Cerebellar cortex (tissue), 1 donor: ENCODE measurements around the gene CX3CR1.
"Not testable (repeated sequence)": the region's sequence is repeated elsewhere in the genome, so short reads cannot be mapped to it uniquely, and the experiment has no call there.

ENCODE experiments used
- DNase-seq: peaks from one replicate; pipeline ENCODE4 v3.0.0-alpha.2; 2015; ENCODE audit warnings: low spot score

CX3CR1 gene

DNA sequence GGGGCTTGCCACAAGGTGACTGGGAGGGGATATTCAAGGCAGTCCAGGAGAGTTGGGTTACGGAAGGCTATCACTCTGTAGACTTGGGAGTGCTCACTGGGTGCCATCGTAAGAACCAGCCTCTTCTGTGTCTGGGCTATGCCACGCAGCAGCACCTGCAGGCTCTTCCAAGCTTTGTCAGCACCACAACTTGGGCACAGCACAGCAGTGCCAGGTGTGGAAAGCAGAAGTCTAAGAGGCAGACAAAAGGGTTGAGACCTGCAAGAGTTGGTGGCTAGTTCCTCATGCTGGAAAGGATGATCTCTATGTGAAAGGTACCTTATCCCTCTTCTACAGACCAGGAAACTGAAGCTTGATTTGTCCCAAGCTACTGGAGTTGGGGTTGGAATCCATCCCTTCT lies 15.8 kb downstream of the CX3CR1 start:
- DNase-seq, result no peak

- no peak for DNase-seq
Measured at GRCh38 chr3:39263576-39263975, 16.3 kb downstream of the CX3CR1 start.

GRCh38 chr3:39262846-39263245 lies 17.0 kb downstream of the CX3CR1 start:
- no peak for DNase-seq

GRCh38 chr3:39261726-39262125 lies 18.1 kb downstream of the CX3CR1 start:
- DNase-seq, result no peak

DNA sequence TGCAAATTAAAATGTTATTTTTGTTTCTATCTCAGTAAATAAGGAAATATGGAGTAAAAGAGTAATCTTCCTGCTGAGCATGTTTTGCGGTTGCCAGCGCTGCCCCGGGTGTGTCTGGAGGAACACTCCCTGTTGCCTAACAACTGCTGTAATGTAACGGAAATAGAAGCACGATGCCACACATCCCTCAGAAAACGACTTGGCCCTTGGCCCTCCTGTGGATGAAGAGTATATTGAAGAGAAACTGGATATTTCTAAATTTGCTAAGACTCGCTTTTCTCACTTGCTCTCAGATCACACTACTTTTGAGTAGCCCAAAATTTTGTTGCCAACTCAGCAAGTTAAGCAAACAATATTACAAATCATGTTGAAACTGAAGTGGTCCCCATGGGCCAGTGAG lies 18.9 kb downstream of the CX3CR1 start:
- peak; percentile 17 for DNase-seq

GRCh38 chr3:39260318-39260717 lies 19.5 kb downstream of the CX3CR1 start:
- DNase-seq, result no peak

GRCh38 chr3:39255503-39256325 lies 24.1 kb downstream of the CX3CR1 start:
- DNase-seq, result no peak

- no peak for DNase-seq
Measured at GRCh38 chr3:39254806-39255449, 24.9 kb downstream of the CX3CR1 start.

DNA sequence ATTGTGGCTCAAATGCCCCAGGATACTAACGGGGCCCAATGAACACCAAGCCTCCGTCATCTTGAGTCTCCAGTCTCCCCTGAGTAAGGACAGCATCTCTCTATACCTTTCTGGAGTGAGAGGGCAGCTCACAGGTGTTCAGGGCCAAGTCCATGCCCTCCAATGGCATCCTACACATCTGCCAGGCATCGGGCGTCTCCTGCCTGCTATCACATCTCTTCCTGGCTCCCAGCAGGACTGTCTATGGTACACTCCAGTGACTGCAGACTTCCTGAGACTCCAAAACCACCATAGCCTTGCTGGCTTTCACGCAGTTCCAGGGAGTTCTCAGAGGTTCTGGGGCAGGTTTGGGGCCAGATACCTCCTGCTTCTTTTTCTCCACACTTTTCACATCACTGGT lies 28.3 kb downstream of the CX3CR1 start:
- no peak for DNase-seq

DNA sequence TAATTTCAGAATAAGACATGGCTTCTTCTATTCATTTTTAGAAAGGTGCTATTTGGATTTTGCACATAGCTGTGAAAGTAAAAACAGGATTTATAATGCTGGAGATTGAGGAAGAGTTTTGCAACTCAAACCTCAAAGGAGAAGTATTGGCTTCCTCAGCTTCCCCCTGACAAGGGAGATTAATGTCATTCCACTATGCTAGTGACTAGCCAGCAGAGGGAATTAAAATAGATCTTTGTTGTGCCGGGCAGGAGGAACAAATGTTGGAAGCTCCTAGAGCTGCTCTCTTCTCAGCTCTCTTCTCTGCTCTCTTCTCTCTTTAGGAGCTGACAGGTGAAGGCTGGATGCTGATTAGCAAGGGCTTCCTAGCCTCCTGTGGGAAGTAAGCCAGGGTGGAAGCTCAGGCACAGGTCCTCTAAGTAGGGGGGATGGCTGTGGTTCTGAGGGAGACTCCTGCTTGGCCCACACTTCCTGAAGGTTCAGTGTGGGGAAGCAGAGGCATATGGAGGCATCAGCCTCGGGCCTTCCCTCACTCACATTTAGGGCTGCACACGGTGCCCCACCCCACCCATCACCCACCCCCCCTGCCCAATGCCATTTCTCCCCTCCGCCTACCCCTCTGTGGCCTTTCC lies 29.6 kb downstream of the CX3CR1 start:
- no peak for DNase-seq

DNA sequence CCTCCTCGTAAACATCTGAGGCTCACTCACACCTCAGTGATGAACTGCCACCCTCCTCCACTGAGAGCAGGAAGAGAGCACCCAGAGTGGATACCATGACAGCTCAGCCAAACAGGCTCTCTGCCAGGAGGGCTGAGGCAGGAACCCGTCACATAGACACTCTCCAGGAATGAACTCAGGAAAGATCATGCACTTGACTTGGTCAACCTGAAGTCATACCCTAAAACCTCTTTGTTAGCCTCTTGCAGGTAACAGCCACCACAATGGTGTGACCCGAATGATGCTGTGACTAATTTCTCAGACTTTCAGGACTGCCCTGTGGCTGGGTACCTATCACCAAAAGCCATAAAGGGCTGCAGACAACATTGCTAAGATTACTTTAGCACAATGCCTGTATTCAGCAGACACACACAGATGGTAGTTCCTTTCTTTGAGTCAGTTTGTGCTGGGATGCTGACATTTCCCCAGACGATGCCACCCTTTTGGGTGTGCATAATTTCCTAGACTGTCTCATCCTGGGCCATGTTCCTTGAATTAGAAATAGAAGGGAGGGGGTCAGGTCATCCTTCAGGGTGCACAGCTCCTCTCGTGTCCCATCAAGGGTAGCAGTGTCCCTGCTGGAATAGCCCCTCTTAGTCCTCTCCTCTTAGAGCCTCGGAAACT lies 30.3 kb downstream of the CX3CR1 start:
- DNase-seq, result no peak

- DNase-seq, result no peak
Measured at GRCh38 chr3:39241561-39241960, 38.3 kb downstream of the CX3CR1 start.

- no peak for DNase-seq
Measured at GRCh38 chr3:39237027-39237426, 42.8 kb downstream of the CX3CR1 start.

GRCh38 chr3:39234651-39235050 lies 45.2 kb downstream of the CX3CR1 start:
- no peak for DNase-seq

GRCh38 chr3:39232859-39233258 lies 47.0 kb downstream of the CX3CR1 start:
- DNase-seq, result no peak

DNA sequence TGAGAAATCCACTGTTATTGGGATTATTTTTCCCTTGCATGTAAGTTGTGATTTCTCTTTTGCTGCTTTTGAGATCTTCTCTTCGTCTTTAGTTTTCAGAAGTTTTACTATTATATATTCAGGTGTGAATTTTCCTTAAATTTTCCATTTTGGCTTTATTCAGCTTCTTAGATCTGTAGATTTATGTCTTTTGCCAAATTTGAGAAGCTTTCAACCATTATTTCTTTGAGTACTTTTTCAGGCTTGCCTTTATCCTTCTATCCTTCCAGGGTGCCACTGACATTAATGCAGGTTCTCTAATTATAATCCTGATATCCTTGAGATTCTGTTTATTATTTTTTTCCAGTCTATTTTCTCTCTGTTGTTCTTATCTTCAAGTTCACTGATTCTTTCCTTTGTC lies 49.4 kb downstream of the CX3CR1 start:
- no peak for DNase-seq

DNA sequence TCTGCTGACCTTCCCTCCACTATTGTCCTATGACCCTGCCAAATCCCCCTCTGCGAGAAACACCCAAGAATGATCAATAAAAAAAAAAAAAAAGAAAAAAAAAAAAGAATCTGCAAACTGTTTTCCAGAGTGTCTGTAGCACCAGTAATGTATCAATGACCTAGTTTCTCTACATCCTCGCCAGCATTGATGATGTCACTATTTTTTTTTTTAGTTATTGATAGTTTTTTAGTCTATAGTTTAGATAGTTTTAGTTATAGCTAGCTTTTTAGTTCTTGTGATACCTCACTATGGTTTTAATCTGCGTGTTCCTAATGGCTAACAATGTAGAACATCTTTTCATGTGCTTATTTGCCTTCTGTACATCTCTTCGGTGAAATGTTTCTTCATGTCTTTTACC lies 51.3 kb downstream of the CX3CR1 start:
- no peak for DNase-seq

DNA sequence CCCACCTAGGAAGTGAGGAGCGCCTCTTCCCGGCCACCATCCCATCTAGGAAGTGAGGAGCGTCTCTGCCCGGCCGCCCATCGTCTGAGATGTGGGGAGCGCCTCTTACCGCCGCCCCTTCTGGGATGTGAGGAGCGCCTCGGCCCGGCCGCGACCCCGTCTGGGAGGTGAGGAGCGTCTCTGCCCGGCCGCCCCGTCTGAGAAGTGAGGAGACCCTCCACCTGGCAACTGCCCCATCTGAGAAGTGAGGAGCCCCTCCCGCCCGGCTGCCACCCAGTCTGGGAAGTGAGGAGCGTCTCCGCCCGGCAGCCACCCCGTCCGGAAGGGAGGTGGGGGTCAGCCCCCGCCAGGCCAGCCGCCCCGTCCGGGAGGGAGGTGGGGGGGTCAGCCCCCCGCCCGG lies 52.2 kb downstream of the CX3CR1 start:
- DNase-seq, result not testable (repeated sequence)

DNA sequence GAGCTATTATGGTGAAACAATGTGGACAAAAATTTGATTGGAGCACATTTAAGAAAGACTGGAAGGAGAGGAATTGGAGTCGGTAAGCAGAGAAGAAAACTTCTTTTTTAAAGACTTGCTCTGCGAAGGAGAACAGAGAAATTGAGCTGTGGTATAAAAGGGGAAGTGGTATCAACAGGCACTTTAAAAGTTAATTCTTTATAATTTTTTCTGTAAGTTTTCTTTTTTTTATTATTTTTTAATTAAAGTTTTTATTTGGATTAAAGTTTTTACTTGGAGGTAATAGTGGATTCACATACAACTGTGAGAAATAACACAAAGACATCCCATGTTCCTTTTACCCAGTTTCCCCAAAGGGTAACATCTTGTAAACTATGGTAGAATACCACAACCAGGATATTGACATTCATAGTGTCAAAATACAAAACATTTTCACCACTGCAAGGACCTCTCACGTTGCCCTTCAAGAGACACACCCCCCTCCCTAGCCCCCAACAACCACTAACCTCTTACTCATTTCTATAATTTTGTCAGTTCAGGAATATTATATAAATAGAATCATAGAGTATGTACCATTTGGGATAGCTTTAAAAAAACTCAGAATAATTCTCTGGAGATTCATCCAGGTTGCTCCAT lies 53.6 kb downstream of the CX3CR1 start:
- DNase-seq, result no peak

DNA sequence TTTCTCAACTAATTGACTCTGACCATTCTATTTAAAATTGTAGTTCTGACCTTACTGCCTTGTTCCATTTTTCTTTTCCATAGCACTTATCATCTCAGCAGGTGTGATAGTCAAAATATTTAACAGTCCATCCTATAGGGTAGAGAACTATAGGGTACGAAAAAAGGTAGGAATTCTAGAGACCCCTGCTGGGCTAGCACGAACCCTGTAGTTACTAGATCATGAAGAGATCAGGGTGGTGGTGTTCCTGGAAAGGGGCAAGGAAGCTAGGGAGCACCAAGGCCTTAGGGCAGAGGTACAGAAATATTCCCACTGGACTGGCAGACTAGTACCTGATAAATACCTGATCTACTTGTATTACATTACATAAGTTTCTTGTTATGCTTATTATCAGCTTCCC lies 55.5 kb downstream of the CX3CR1 start:
- DNase-seq, result no peak

DNA sequence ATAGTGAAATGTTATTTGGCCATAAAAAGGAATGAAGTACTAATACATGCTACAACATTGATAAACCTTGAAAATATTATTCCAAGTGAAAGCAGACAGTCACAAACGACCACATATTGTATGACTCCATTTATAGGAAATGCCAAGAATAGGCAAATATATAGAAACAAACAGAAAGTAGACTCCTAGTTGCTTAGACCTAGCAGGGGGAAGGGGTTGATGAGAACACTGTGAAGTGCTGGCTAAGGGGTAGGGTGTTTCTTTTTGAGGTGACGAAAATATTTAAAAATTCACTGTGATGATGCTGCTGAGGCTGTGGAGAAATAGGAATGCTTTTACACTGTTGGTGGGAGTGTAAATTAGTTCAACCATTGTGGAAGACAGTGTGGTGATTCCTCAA lies 56.9 kb downstream of the CX3CR1 start:
- DNase-seq, result no peak

DNA sequence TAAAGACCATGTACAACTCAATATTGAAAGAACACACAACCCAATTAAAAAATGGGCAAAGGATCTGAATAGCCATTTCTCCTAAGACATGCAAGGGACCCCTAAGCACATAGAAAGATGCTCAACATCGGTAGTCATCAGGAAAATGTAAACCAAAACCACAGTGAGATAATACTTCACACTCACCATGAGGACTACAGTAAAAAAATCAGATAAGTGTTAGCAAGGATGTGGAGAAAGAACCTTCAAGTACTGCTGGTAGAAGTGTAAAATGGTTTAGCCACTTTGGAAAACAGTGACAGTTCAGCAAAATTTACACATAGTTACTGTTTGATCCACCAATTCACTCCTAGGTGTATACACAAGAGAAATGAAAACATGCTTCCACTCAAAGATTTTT lies 57.4 kb downstream of the CX3CR1 start:
- no peak for DNase-seq
